Brain microvascular endothelial cell (primary cell): ENCODE results near the gene NDRG3.

ENCODE experiments used
- DNase-seq: peaks from one replicate; pipeline ENCODE4 v3.0.0-alpha.2; 2020
- H3K27ac ChIP-seq: fragments of 250-450 bp; sonication (Bioruptor Pico); 2 replicates; pipeline ENCODE4 v1.5.1; 2020; ENCODE audit warnings: mild to moderate bottlenecking, moderate library complexity
- H3K27me3 ChIP-seq: fragments of 250-450 bp; sonication (Bioruptor Pico); replicated peaks from 2 replicates; pipeline ENCODE4 v1.5.1; 2020; ENCODE audit warnings: mild to moderate bottlenecking
- H3K36me3 ChIP-seq: fragments of 250-450 bp; sonication (Bioruptor Pico); replicated peaks from 2 replicates; pipeline ENCODE4 v1.5.1; 2020; ENCODE audit warnings: mild to moderate bottlenecking
- H3K4me3 ChIP-seq: 2 replicates; pipeline ENCODE4 v1.5.1; 2011; ENCODE audit warnings: low read depth, mild to moderate bottlenecking, control low read depth, low read length, moderate library complexity
- CTCF ChIP-seq: IDR thresholded peaks from 2 replicates; pipeline ENCODE4 v1.5.1; 2011; ENCODE audit warnings: low read depth, mild to moderate bottlenecking, moderate library complexity, low read length, control low read depth, inconsistent platforms; ENCODE audit errors: missing control alignments
- in situ Hi-C: cut with HindIII; loops from 2 replicates; pipeline ENCODE4 v1.10.0; 2017; ENCODE audit warnings: low sequenced_read_pairs, low pct_ligation_motif_present

NDRG3 gene

GRCh38 chr20:36688630-36689029, 57.3 kb downstream of the NDRG3 start:
- TF ChIP-seq CTCF: no peak
- no peak overlapping the region for H3K4me3 ChIP-seq
- no peak for DNase-seq
- H3K27ac ChIP-seq: no peak overlapping the region
- in situ Hi-C loops: no loop called here
- H3K36me3 ChIP-seq: no peaks in the 10 kb centered on the region
- no peaks in the 10 kb centered on the region for H3K27me3 ChIP-seq

GRCh38 chr20:36687850-36688249, 58.0 kb downstream of the NDRG3 start:
- no peak overlapping the region for H3K27ac ChIP-seq
- in situ Hi-C loops: no loop called here
- H3K4me3 ChIP-seq: no peak overlapping the region
- DNase-seq: no peak
- no peak for TF ChIP-seq CTCF
- H3K36me3 ChIP-seq: no peaks in the 10 kb centered on the region
- H3K27me3 ChIP-seq: no peaks in the 10 kb centered on the region

GRCh38 chr20:36686944-36687343, 58.9 kb downstream of the NDRG3 start:
- Histone ChIP-seq H3K27ac (no peak overlapping the region), H3K27me3 (no peaks in the 10 kb centered on the region), H3K4me3 (no peak overlapping the region), H3K36me3 (no peaks in the 10 kb centered on the region)
- in situ Hi-C loops: no loop called here
- no peak for DNase-seq
- TF ChIP-seq CTCF: no peak

GRCh38 chr20:36686504-36686903, 59.4 kb downstream of the NDRG3 start:
- Histone ChIP-seq H3K36me3 (no peaks in the 10 kb centered on the region), H3K27me3 (no peaks in the 10 kb centered on the region), H3K4me3 (no peak overlapping the region), H3K27ac (no peak overlapping the region)
- in situ Hi-C loops: no loop called here
- no peak for DNase-seq
- no peak for TF ChIP-seq CTCF

- no peaks in the 10 kb centered on the region for H3K27me3 ChIP-seq
- H3K36me3 ChIP-seq: peaks cover 5% of the 10 kb centered on the region
- no peak for DNase-seq
- H3K27ac ChIP-seq: no peak overlapping the region
- in situ Hi-C loops: no loop called here
- no peak overlapping the region for H3K4me3 ChIP-seq
- no peak for TF ChIP-seq CTCF
These were observed 61.1 kb downstream of the NDRG3 start for GRCh38 chr20:36684747-36685146.

- Histone ChIP-seq H3K27me3 (no peaks in the 10 kb centered on the region), H3K36me3 (peaks cover 5% of the 10 kb centered on the region), H3K27ac (no peak overlapping the region), H3K4me3 (no peak overlapping the region)
- DNase-seq: no peak
- TF ChIP-seq CTCF: no peak
- in situ Hi-C loops: no loop called here
These were observed 63.6 kb downstream of the NDRG3 start for GRCh38 chr20:36682311-36682710.
